Lower leg skin (tissue), 4 donors: ENCODE measurements around the gene SIGLEC15. TPM values are rescaled to one million over a fixed set of nuclear protein-coding genes. Genes with fewer than 3 reads are reported as not detected.
"Not testable (repeated sequence)": the region's sequence is repeated elsewhere in the genome, so short reads cannot be mapped to it uniquely, and the experiment has no call there.

Source experiments
- DNase-seq, 2 donors: peaks; one replicate each; pipeline ENCODE4 v3.0.0-alpha.2; 2019; ENCODE audit warnings: low spot score in 2 of 2
- H3K4me3 ChIP-seq: fragments of 200-600 bp; sonication (generic); 2 replicates; pipeline ENCODE4 v1.5.1; 2017; ENCODE audit warnings: mild to moderate bottlenecking, low read depth; ENCODE audit not compliant: poor library complexity, severe bottlenecking
- POLR2A ChIP-seq, 2 donors: fragments of 450-650 bp; IDR thresholded peaks; one replicate each; pipeline ENCODE4 v1.6.1; 2016 to 2017; ENCODE audit warnings: antibody characterized with exemption in 2 of 2, mild to moderate bottlenecking in 1 of 2, moderate library complexity in 1 of 2
- WGBS, 2 donors: methylation state at CpG; one replicate each; pipeline ENCODE4 v1.1.5; 2018; 5-methylcytosine and 5-hydroxymethylcytosine counted together
- intact Hi-C: fragments of 100-400 bp; cut with DNase I; formaldehyde crosslinking; loops from one replicate; pipeline ENCODE4 v1.15.0; 2023; ENCODE audit warnings: low total_unique reads
- total RNA-seq, 4 donors: library from RNA; depleted of rRNA; stranded (reverse); fragments of >200 nt; gene quantifications; one replicate each; pipeline ENCODE4 v1.1.0, GENCODE V29; 2016
- TF ChIP-seq, protein P1 (sequence below), 3 donors: fragments of 450-650 bp; IDR thresholded peaks; one replicate each; pipeline ENCODE4 v1.5.1; 2016; ENCODE audit warnings: antibody characterized with exemption in 3 of 3, mild to moderate bottlenecking in 3 of 3, moderate library complexity in 2 of 3

Gene SIGLEC15
- total RNA-seq, 4 donors from 2014 or later: 0.27 to 1.9 (median 0.38) TPM; not detected in 1

DNA sequence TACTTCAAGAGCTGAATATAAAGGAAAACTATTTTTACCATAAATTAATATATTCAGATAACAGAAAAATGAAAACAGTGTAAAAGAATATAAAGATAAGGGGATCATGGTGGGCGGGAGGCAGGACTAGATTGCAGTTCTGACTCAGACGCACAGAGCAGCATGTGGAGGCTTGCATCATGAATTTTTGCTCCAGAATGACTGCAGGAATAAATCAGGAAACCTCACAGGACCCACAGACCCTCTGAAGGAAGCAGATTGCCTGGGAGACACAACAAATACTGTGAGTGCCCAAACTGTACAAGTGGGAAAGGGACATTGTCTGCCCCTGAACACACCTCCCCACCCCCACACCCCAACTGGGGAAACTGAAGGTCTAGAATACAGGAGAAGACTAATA lies 19.2 kb upstream of the SIGLEC15 start:
- WGBS, 2 donors: 33 to 43% methylated on average over 2 of the region's 2 CpGs
- no peak for DNase-seq
- TF ChIP-seq POLR2A (IDR thresholded peaks at IDR 0.05): no peak
- TF ChIP-seq, protein P1, sequence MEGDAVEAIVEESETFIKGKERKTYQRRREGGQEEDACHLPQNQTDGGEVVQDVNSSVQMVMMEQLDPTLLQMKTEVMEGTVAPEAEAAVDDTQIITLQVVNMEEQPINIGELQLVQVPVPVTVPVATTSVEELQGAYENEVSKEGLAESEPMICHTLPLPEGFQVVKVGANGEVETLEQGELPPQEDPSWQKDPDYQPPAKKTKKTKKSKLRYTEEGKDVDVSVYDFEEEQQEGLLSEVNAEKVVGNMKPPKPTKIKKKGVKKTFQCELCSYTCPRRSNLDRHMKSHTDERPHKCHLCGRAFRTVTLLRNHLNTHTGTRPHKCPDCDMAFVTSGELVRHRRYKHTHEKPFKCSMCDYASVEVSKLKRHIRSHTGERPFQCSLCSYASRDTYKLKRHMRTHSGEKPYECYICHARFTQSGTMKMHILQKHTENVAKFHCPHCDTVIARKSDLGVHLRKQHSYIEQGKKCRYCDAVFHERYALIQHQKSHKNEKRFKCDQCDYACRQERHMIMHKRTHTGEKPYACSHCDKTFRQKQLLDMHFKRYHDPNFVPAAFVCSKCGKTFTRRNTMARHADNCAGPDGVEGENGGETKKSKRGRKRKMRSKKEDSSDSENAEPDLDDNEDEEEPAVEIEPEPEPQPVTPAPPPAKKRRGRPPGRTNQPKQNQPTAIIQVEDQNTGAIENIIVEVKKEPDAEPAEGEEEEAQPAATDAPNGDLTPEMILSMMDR (IDR thresholded peaks at IDR 0.05): no peak
- intact Hi-C loops: no loop called here
- H3K4me3 ChIP-seq: no peak overlapping the region

DNA sequence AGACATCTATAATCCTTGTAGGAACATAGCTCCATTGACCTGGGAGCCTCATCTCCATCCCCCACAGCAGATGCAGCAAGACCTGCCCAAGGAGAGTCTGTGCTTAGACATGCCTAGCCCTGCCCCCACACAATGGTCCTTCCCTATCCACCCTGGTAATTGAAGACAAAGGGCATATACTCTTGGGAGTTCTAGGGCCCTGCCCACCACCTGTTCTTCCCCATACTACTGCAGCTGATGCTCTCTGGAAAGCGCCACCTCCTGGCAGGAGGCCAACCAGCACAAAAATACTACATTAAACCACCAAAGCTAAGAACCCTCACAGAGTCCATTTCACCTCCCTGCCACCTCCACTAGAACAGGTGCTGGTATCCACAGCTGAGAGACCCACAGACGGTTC lies 18.3 kb upstream of the SIGLEC15 start:
- WGBS, 2 donors: 46 to 65% methylated on average over 2 of the region's 2 CpGs
- intact Hi-C loops, H3K4me3 ChIP-seq, DNase-seq: not testable (repeated sequence)

DNA sequence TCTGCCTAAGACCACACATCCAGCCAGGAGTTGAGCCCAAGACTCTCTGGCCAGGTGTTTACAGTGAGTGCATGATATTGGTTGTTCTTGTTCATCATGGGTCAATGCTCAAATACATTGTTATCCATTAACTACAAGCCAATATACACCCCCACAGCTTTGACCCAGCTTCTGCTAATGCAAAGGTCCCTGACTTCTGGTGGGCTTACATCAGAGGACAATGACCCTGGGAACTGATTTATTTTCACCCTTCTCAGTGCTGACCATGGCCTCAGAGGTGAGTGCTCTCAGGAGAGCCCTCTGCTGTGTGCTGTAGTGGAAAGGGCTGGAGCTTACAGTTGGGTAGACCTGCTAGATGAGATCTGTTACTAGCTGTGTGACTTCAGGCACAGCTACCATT lies 10.7 kb upstream of the SIGLEC15 start:
- DNase-seq, intact Hi-C loops, H3K4me3 ChIP-seq: not testable (repeated sequence)

DNA sequence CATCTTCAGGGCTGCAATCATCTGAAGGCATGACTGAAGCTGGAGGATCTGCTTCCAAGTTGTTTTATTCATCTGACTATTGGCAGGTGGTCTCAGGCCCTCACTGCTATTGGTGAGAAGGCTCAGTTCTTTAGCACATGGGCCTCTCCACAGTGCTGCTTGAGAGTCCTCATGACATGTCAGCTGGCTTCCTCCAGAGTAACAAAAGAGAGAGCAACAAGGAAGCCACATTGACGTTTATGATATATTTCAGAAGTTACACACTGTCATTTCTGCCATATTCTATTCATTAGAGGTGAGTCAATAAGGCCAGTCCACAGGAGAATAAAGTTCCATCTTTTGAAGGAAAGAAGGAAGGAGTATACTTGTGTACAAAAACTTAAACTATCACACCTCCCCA lies 7.9 kb upstream of the SIGLEC15 start:
- TF ChIP-seq POLR2A (IDR thresholded peaks at IDR 0.05): no peak
- TF ChIP-seq, protein P1 (IDR thresholded peaks at IDR 0.05): no peak
- no peak for DNase-seq
- intact Hi-C loops: no loop called here
- no peak overlapping the region for H3K4me3 ChIP-seq
- 52 to 73% methylated on average over 1 of the region's 1 CpG for WGBS, 2 donors

DNA sequence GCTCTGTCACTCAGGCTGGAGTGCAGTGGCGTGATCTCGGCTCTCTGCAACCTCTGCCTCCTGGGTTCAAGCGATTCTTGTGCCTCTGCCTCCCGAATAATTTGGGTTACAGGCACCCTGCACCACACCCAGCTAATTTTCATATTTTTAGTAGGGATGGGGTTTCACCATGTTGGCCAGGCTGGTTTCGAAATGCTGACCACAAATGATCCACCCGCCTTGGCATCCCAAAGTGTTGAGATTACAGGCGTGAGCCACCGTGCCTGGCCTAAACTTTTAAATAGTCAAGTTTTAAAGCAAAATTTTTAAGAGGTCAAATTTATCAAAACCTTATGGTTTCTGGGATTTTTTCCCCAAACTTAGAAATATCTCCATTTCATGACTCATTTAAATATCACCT lies 6.7 kb upstream of the SIGLEC15 start:
- 80% methylated on average over 8 of the region's 8 CpGs for WGBS, 2 donors
- DNase-seq, intact Hi-C loops, H3K4me3 ChIP-seq: not testable (repeated sequence)

DNA sequence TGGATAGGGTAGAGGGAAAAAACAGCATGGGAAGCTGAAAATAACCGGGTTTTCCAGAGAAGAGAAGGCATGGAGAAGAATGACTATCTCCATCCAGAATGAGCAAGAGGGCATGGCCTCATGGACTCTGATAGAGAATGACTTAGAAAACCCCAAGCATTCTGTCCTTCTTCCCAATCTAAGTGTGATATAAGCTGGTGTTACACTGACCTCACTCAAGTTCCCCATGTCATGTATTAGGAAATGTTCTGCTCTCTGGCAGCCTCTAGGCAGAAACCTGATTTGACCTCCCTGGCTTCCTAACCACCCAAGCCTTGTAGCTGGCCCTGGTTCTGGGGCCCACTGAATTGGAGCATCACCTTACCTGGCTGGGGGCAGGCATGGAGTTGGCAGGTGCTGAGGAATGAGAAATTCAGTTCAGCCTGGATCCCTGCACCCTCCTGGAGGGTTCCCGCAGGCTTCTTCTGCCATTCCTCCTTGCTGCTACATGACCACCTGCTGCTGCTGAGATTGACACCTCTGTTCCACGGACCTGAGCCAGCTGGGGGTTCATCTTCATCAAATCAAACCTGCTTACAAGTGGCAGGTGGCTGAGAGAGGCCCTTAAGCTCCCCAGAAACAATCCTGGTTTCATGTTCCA lies 5.2 kb upstream of the SIGLEC15 start:
- no peak overlapping the region for H3K4me3 ChIP-seq
- WGBS, 2 donors: 61 to 69% methylated on average over 3 of the region's 3 CpGs
- no peak for TF ChIP-seq POLR2A (IDR thresholded peaks at IDR 0.05)
- TF ChIP-seq, protein P1 (IDR thresholded peaks at IDR 0.05): no peak
- no peak for DNase-seq
- intact Hi-C loops: no loop called here

DNA sequence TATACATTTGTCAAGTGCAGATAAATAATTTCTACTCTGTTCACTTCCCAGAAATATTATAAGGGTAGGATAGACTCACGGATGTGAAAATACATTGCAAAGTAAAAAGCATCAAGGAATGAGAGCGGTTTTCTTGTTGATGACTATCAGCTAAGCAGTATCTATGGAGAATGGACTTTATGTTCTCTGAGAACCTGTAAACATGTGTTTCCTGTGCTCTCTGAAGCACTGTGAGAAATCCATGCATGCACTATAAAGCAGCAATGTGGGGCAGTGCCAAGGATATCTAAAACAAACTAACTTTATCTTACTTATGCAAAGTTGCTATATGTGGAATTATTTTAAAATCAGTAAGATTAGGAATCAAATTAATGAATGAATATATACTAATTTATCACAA lies 4.4 kb upstream of the SIGLEC15 start:
- intact Hi-C loops: no loop called here
- WGBS, 2 donors: 88 to 92% methylated on average over 2 of the region's 2 CpGs

More for the DNA sequence above, 4.4 kb upstream of the SIGLEC15 start:
- no peak for DNase-seq
- no peak for TF ChIP-seq POLR2A (IDR thresholded peaks at IDR 0.05)
- TF ChIP-seq, protein P1 (IDR thresholded peaks at IDR 0.05): no peak
- no peak overlapping the region for H3K4me3 ChIP-seq
